Endothelial cell of umbilical vein (primary cell): ENCODE results near the gene PLEKHG4B. TPM values are rescaled to one million over a fixed set of nuclear protein-coding genes. Genes with fewer than 3 reads are reported as not detected.

ENCODE experiments used
- BruUV-seq: library from RNA; stranded (reverse); fragments of 400-500 nt; replicated peaks from 2 replicates; lab custom pipeline; 2021; lab: Mats Ljungman, UMichigan
- CTCF ChIA-PET: fragments of 300-600, 350-600 bp; sonication (Branson Sonifier 250); formaldehyde crosslinking; loops from one replicate; lab custom pipeline; 2021; ENCODE audit warnings: antibody characterized with exemption, inconsistent platforms; lab: Charles Lee
- POLR2A ChIA-PET: fragments of 300-600, 350-600 bp; sonication (Branson Sonifier 250); formaldehyde crosslinking; loops from one replicate; lab custom pipeline; 2021; ENCODE audit warnings: antibody characterized with exemption, inconsistent platforms; lab: Charles Lee
- DNase-seq: peaks from one replicate; pipeline ENCODE4 v3.0.0-alpha.2; 2011; ENCODE audit warnings: low read depth, low spot score
- FAIRE-seq: peaks from 2 replicates; lab custom pipeline; 2011; peaks lifted over from hg19 to GRCh38; lab: Jason Lieb, UNC
- H2AFZ ChIP-seq: 2 replicates; pipeline ENCODE4 v1.6.0; 2012; ENCODE audit warnings: low read depth, low read length, control low read depth, inconsistent platforms
- H3K27ac ChIP-seq: 2 replicates; pipeline ENCODE4 v1.5.1; 2011; ENCODE audit warnings: low read depth, mild to moderate bottlenecking, control low read depth, low read length, moderate library complexity; ENCODE audit not compliant: insufficient read depth
- H3K27me3 ChIP-seq, 2 experiments: 2 replicates each; pipeline versions ENCODE4 v1.6.0 to v1.6.1; 2011; ENCODE audit warnings: low read length in 2 of 2, mixed read lengths in 1 of 2; ENCODE audit not compliant: control insufficient read depth in 2 of 2, insufficient read depth in 2 of 2
- H3K36me3 ChIP-seq, 2 experiments: 2 replicates in 1 of 2; 3 replicates in 1 of 2; pipeline ENCODE4 v1.5.1; 2011; ENCODE audit warnings: low read length in 2 of 2, mild to moderate bottlenecking in 1 of 2, moderate library complexity in 1 of 2; ENCODE audit not compliant: control insufficient read depth in 2 of 2, insufficient read depth in 2 of 2; ENCODE audit errors: extremely low read depth in 1 of 2
- H3K4me1 ChIP-seq: 3 replicates; pipeline ENCODE4 v1.5.1; 2011; ENCODE audit warnings: mild to moderate bottlenecking, low read length; ENCODE audit not compliant: control insufficient read depth, insufficient read depth; ENCODE audit errors: extremely low read depth
- H3K4me2 ChIP-seq: 2 replicates; pipeline ENCODE4 v1.6.1; 2011; ENCODE audit warnings: low read length, control low read depth, mixed read lengths; ENCODE audit not compliant: insufficient read depth
- H3K4me3 ChIP-seq, 3 experiments: fragments of 200-600 bp in 1 of 3; sonication (generic), shearing (Covaris generic) in 1 of 3; replicated peaks in 1 of 3; 2 replicates each; pipeline ENCODE4 v1.5.1; 2011 to 2016; ENCODE audit warnings: control low read depth in 3 of 3, low read length in 3 of 3, mild to moderate bottlenecking in 2 of 3, inconsistent platforms in 1 of 3, low read depth in 1 of 3, moderate library complexity in 1 of 3; ENCODE audit not compliant: insufficient read depth in 1 of 3
- H3K79me2 ChIP-seq: 2 replicates; pipeline ENCODE4 v1.6.0; 2012; ENCODE audit warnings: low read length, inconsistent platforms; ENCODE audit not compliant: control insufficient read depth, insufficient read depth
- H3K9ac ChIP-seq: replicated peaks from 2 replicates; pipeline ENCODE3; 2011; ENCODE audit warnings: low read length, control low read depth; ENCODE audit not compliant: insufficient read depth; ENCODE audit errors: extremely low read depth
- H3K9me1 ChIP-seq: replicated peaks from 3 replicates; pipeline ENCODE4 v1.6.0; 2011; ENCODE audit warnings: mild to moderate bottlenecking, low read length; ENCODE audit not compliant: control insufficient read depth, insufficient read depth; ENCODE audit errors: extremely low read depth
- H3K9me3 ChIP-seq: replicated peaks from 2 replicates; pipeline ENCODE4 v1.5.1; 2012; ENCODE audit warnings: low read length, inconsistent platforms; ENCODE audit not compliant: control insufficient read depth, insufficient read depth
- H4K20me1 ChIP-seq: replicated peaks from 2 replicates; pipeline ENCODE3; 2011; ENCODE audit warnings: mild to moderate bottlenecking, low read length; ENCODE audit not compliant: control insufficient read depth, insufficient read depth; ENCODE audit errors: extremely low read depth
- EZH2 ChIP-seq: IDR thresholded peaks from 2 replicates; pipeline ENCODE4 v1.6.1; 2012; ENCODE audit warnings: borderline replicate concordance, low read depth, mild to moderate bottlenecking, moderate library complexity, low read length, inconsistent platforms; ENCODE audit not compliant: severe bottlenecking
- FOS ChIP-seq: IDR thresholded peaks from 2 replicates; pipeline ENCODE4 v1.6.1; 2011; ENCODE audit warnings: mild to moderate bottlenecking, low read length, moderate library complexity, borderline replicate concordance; ENCODE audit not compliant: insufficient read depth
- GATA2 ChIP-seq: IDR thresholded peaks from 2 replicates; pipeline ENCODE4 v1.7.0; 2011; ENCODE audit warnings: low read depth, mild to moderate bottlenecking, moderate library complexity, mixed read lengths, low read length; ENCODE audit not compliant: insufficient read length, insufficient read depth
- JUN ChIP-seq: IDR thresholded peaks from 2 replicates; pipeline ENCODE4 v1.6.1; 2011; ENCODE audit warnings: borderline replicate concordance, low read depth; ENCODE audit not compliant: insufficient read length, insufficient read depth
- MYC ChIP-seq: IDR thresholded peaks from one replicate; pipeline ENCODE4 v1.6.1; 2011; ENCODE audit warnings: mild to moderate bottlenecking, low read depth, low read length
- POLR2A ChIP-seq: IDR thresholded peaks from 2 replicates; pipeline ENCODE4 v1.6.1; 2012; ENCODE audit warnings: low read depth, mild to moderate bottlenecking, control low read depth, low read length
- POLR2AphosphoS5 ChIP-seq: IDR thresholded peaks from 2 replicates; pipeline ENCODE4 v1.6.1; 2012; ENCODE audit warnings: low read depth, mild to moderate bottlenecking, control low read depth, low read length, moderate library complexity; ENCODE audit not compliant: insufficient read depth
- dilution Hi-C: fragments of 300-500 bp; cut with MboI; formaldehyde crosslinking; loops from one replicate; pipeline ENCODE4 v1.15.0; 2019; ENCODE audit warnings: low sequenced_read_pairs; ENCODE audit not compliant: extremely low pct_ligation_motif_present
- intact Hi-C: fragments of 100-400 bp; cut with micrococcal nuclease; formaldehyde crosslinking; loops from one replicate; pipeline ENCODE4 v1.10.0; 2022
- polyA plus RNA-seq, 4 experiments: library from polyadenylated mRNA; depleted of rRNA in 3 of 4; stranded (reverse) in 3 of 4; unstranded in 1 of 4; fragments of >200 nt; gene quantifications; 2 replicates each; pipeline versions ENCODE4 v1.2.1 to v1.2.3, GENCODE V29; 2011 to 2012; ENCODE audit warnings: missing spikeins in 1 of 4
- total RNA-seq: library from RNA; stranded (reverse); gene quantifications from 2 replicates; pipeline ENCODE4 v1.2.3, GENCODE V29; 2021
- TF ChIP-seq, protein P1 (sequence below), 2 donors: IDR thresholded peaks; 1 replicate in 1 of 2; 2 replicates in 1 of 2; pipeline ENCODE4 v1.5.1; 2011; ENCODE audit warnings: low read length in 2 of 2, mild to moderate bottlenecking in 2 of 2, moderate library complexity in 2 of 2, control low read depth in 1 of 2, inconsistent platforms in 1 of 2, low read depth in 1 of 2; ENCODE audit not compliant: insufficient read depth in 1 of 2; ENCODE audit errors: extremely low read depth in 1 of 2
- TF ChIP-seq, protein P2 (sequence below): IDR thresholded peaks from 2 replicates; pipeline ENCODE4 v1.6.1; 2011; ENCODE audit not compliant: insufficient read depth, insufficient read length

Gene PLEKHG4B
- total and polyA plus RNA-seq, 2 donors (not counting 3 experiments of a cell fraction or from before 2014, with no cell fraction given): not detected

DNA sequence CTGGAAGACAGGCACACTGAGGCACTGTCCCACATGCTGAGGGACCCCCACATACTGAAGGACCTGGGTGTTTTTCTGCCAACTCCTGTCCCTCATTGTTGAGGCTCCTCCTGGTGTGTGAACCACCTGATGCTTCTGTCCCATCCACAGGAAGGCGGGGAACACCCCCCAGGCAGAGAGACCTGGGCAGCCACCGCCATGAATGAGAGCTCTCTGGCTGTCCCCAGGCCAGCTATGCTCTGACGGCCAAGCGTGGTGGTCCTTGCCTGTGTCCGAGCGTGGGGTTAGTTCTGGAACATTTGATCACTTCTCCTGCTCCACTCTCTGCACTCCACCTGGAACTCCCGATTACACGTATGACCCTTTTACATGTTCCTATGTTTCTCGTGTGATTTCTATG lies 87.4 kb downstream of the PLEKHG4B start:
- dilution Hi-C loops (no loop called here), intact Hi-C loops (no loop called here)
- H3K9me3 ChIP-seq: no peaks in the 10 kb centered on the region
- H3K9me1 ChIP-seq: no peaks in the 10 kb centered on the region
- no peaks in the 10 kb centered on the region for H3K36me3 ChIP-seq
- no peak overlapping the region for H3K27ac ChIP-seq
- DNase-seq (no peak), FAIRE-seq (no peak)
- ChIA-PET CTCF (interaction anchor here (1.5 kb wide), 1 partner anchor 9 kb away, joined by 6 read pairs; no protein-coding TSS in a partner anchor), POLR2A (no interaction called here)
- BruUV-seq: no TSS peak
- no peaks in the 10 kb centered on the region for H3K79me2 ChIP-seq
- H2AFZ ChIP-seq: no peak overlapping the region
- H3K27me3 ChIP-seq: peaks cover 8 to 10% of the 10 kb centered on the region in 2 experiments
- H4K20me1 ChIP-seq: no peaks in the 10 kb centered on the region
- no peaks in the 10 kb centered on the region for H3K4me1 ChIP-seq
- no peak overlapping the region for H3K4me2 ChIP-seq
- H3K9ac ChIP-seq: no peak overlapping the region
- H3K4me3 ChIP-seq: no peak overlapping the region
- TF ChIP-seq POLR2A (no peak), GATA2 (no peak), EZH2 (no peak), FOS (no peak), POLR2AphosphoS5 (no peak), JUN (no peak), MYC (no peak)
- TF ChIP-seq, protein P1, sequence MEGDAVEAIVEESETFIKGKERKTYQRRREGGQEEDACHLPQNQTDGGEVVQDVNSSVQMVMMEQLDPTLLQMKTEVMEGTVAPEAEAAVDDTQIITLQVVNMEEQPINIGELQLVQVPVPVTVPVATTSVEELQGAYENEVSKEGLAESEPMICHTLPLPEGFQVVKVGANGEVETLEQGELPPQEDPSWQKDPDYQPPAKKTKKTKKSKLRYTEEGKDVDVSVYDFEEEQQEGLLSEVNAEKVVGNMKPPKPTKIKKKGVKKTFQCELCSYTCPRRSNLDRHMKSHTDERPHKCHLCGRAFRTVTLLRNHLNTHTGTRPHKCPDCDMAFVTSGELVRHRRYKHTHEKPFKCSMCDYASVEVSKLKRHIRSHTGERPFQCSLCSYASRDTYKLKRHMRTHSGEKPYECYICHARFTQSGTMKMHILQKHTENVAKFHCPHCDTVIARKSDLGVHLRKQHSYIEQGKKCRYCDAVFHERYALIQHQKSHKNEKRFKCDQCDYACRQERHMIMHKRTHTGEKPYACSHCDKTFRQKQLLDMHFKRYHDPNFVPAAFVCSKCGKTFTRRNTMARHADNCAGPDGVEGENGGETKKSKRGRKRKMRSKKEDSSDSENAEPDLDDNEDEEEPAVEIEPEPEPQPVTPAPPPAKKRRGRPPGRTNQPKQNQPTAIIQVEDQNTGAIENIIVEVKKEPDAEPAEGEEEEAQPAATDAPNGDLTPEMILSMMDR (IDR thresholded peaks at IDR 0.05; ENCODE audit: extremely low read depth in 1 of 2, insufficient read depth in 1 of 2, low read depth in 1 of 2, low read length in 2 of 2): no peak
- TF ChIP-seq, protein P2, sequence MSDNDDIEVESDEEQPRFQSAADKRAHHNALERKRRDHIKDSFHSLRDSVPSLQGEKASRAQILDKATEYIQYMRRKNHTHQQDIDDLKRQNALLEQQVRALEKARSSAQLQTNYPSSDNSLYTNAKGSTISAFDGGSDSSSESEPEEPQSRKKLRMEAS: no peak
